ENCODE results near the gene FAM25G.

DNA sequence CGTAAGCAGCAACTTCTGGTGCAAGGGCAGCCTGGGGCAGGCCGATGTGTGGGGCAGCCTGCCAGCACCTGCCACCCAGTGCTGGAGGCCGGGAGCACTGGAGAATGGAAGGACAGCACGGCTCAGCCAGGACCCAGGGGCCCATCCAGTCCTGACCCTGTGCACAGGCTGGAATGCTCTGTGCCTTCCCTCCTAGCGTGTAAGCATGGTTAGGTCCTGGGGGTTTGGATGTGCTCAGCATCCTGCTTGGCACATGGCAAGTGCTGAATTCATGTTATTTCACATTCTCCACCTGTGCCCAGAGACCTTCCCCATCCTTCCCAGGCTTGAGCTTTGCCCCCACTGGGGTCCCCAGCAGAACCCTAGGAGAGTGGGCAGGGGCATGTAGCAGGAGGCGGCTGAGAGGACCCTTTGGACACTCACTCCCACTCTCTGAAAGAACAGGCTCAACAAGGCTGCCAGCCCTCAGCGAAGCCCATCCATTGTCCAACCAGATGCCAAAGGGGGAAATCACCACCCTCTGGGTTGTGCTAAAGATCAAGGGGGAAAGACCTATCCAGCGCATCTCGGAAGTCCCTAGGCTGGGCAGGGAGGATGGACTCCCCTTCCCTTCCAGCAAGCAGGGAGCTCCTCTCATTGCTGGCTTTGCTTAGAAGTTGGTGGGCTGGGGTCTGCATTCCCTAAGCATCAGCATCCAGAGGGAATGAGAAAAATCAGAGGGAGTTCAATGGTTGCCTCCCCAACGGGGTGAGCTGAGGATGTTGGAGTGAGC is 37.3 kb downstream of the FAM25G start:
- TF ChIP-seq CTCF (conservative IDR thresholded peaks at IDR 0.05), result no peak
- TF ChIP-seq ZFX (IDR thresholded peaks at IDR 0.05), result no peak

All from C4-2B (cell line).